Activated naive CD8-positive, alpha-beta T cell (primary cell): ENCODE results near the gene C11orf68.

Experiments
- H3K27ac Mint-ChIP-seq: one replicate; pipeline ENCODE4 v1.8.0; 2021; ENCODE audit warnings: mixed read lengths
- H3K27me3 Mint-ChIP-seq: one replicate; pipeline ENCODE4 v1.8.0; 2021; ENCODE audit warnings: mixed read lengths
- H3K36me3 Mint-ChIP-seq: one replicate; pipeline ENCODE4 v1.8.0; 2021; ENCODE audit warnings: mixed read lengths
- H3K4me1 Mint-ChIP-seq: one replicate; pipeline ENCODE4 v1.8.0; 2021; ENCODE audit warnings: low read depth, mixed read lengths
- H3K4me3 Mint-ChIP-seq: one replicate; pipeline ENCODE4 v1.8.0; 2021; ENCODE audit warnings: mild to moderate bottlenecking, mixed read lengths
- H3K9me3 Mint-ChIP-seq: one replicate; pipeline ENCODE4 v1.8.0; 2021; ENCODE audit warnings: low read depth, mixed read lengths

Gene C11orf68

DNA sequence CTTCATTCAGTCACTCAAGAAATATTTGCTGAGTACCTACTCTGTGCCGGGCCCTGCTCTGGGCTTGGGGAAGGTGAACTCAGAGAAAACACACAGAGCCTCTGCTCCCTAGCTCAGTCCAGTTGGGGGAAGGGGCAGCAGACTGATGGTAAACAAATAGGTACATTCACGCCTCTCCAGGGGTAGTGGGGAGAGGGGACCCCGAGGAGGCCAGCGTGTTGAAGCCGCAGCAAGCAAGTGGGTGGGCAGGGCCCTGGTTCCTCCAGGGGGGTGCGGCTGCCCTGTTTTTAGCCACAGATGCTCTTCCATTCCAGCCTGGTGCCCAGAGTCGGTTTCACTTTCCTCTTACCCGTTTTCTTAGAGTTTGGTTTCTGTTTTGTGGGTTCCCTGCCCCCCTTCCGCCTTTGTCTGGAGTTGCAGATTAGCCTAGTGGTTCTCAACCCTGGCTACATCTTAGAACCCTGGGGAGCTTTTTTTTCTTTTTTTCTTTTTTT, 9.1 kb upstream of the C11orf68 start:
- Mint-ChIP-seq H3K27me3 (no peaks in the 10 kb centered on the region), H3K4me3 (peak overlapping the region; percentile 80), H3K4me1 (peaks cover 43% of the 10 kb centered on the region), H3K9me3 (no peaks in the 10 kb centered on the region), H3K36me3 (no peaks in the 10 kb centered on the region), H3K27ac (peak overlapping the region; percentile 94)

DNA sequence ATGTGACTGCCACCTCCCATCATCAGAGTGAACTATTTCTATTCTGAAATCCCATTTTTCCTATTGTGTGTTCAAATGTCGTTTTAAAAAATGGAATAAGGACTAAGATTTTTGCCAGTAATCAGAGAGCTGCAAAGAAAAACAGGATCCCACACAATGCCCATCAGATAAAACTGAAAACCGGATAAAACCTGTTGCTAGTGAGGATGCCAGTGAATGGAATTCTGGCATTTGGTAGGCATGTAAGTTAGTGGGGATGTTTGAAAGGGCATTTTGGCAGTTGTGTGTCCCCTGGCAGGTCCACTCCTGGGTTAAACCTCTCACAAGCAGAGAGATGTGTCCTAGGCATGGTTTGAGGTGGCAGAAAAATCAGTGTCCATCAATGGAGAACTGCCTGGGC, 6.5 kb upstream of the C11orf68 start:
- Mint-ChIP-seq H3K27me3 (no peaks in the 10 kb centered on the region), H3K4me1 (peaks cover 39% of the 10 kb centered on the region), H3K27ac (no peak overlapping the region), H3K9me3 (no peaks in the 10 kb centered on the region), H3K4me3 (no peak overlapping the region), H3K36me3 (no peaks in the 10 kb centered on the region)

DNA sequence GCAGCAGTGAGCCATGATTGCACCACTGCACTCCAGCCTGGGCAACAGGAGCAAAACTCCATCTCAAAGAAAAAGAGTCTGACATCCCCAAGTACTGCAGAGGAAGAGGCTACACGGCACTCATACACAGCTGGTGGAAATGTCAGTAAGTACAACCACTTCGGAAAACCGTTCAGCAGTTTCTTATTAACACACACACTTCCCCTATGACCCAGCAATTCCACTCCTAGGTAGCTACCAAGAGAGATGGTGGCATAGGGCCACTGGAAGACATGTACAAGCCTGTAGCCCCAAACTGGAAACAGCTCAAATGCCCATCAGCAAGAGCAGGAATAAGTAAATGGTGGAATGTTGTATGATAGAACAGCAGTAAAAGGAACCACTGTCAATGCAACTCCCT, 3.7 kb upstream of the C11orf68 start:
- Mint-ChIP-seq H3K27ac (peak overlapping the region; percentile 24), H3K36me3 (no peaks in the 10 kb centered on the region), H3K27me3 (no peaks in the 10 kb centered on the region), H3K4me1 (peaks cover 28% of the 10 kb centered on the region), H3K9me3 (no peaks in the 10 kb centered on the region), H3K4me3 (peak overlapping the region; percentile 34)

DNA sequence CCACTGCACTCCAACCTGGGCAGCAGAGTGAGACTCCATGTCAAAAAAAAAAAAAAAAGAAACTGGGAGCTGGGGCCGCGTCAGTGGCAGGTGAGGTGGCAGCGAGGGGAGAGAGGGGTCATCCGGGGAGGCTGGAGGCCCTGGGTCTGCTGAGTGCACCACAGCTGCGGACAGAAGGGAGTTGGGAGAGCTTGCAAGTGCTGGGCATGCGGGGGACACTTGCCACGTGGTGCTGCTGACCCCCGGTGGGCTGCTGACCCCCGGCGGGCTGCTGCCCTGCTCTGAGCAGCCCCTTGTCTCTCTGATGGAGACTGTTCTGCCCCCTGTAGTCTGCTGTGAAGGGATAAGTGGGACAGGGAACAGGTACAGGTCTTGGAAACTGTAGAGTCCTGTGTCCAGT, 3.0 kb upstream of the C11orf68 start:
- Mint-ChIP-seq H3K4me1 (peaks cover 26% of the 10 kb centered on the region), H3K36me3 (no peaks in the 10 kb centered on the region), H3K9me3 (no peaks in the 10 kb centered on the region), H3K27me3 (no peaks in the 10 kb centered on the region), H3K4me3 (peak overlapping the region; percentile 25), H3K27ac (no peak overlapping the region)

DNA sequence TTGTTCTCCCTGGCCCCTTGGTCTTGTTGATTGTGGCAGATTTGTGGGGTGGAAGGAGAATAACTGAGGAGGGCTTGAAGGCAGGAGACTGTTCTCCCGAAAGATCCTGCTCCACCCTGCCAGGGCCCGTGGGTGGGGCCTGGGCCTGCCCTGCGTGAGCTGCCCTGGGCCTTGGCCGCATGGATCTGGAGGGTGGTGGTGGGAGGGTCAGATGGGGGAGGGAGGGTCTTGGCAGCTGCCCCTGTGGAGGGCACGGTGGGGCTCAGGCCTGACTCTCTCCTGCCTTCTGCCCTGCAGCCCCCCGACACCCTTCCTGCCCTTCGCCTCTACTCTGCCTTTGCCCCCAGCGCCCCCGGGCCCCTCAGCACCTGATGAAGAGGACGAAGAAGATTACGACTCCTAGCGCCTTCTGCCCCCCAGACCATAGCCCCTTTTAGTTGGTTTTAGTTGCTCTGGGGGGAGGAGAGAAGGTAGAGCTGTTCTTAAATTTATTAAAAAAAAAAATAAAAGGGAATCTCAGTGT, 2.2 kb upstream of the C11orf68 start:
- Mint-ChIP-seq H3K4me1 (peaks cover 33% of the 10 kb centered on the region), H3K36me3 (no peaks in the 10 kb centered on the region), H3K27me3 (no peaks in the 10 kb centered on the region), H3K4me3 (peak overlapping the region; percentile 92), H3K27ac (no peak overlapping the region), H3K9me3 (no peaks in the 10 kb centered on the region)

DNA sequence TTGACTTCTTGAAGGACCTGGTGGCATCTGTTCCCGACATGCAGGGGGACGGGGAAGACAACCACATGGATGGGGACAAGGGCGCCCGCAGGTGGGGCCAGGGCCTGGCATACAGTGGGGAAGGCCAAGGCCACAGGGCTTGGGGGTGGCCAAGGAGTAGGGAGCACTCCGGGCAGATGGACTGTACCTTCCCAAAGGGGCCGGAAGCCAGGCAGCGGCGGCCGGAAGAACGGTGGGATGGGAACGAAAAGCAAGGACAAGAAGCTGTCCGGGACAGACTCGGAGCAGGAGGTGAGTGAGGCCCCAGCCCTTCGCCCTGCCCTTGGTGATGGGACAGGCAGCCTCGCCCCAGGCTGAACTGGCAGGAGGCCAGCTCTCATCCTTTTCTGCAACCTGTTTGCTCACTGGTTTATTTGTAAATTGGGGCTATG, 1.5 kb upstream of the C11orf68 start:
- Mint-ChIP-seq H3K4me3 (peak overlapping the region; percentile 92), H3K9me3 (no peaks in the 10 kb centered on the region), H3K36me3 (no peaks in the 10 kb centered on the region), H3K4me1 (peaks cover 36% of the 10 kb centered on the region), H3K27ac (peak overlapping the region; percentile 16), H3K27me3 (no peaks in the 10 kb centered on the region)

DNA sequence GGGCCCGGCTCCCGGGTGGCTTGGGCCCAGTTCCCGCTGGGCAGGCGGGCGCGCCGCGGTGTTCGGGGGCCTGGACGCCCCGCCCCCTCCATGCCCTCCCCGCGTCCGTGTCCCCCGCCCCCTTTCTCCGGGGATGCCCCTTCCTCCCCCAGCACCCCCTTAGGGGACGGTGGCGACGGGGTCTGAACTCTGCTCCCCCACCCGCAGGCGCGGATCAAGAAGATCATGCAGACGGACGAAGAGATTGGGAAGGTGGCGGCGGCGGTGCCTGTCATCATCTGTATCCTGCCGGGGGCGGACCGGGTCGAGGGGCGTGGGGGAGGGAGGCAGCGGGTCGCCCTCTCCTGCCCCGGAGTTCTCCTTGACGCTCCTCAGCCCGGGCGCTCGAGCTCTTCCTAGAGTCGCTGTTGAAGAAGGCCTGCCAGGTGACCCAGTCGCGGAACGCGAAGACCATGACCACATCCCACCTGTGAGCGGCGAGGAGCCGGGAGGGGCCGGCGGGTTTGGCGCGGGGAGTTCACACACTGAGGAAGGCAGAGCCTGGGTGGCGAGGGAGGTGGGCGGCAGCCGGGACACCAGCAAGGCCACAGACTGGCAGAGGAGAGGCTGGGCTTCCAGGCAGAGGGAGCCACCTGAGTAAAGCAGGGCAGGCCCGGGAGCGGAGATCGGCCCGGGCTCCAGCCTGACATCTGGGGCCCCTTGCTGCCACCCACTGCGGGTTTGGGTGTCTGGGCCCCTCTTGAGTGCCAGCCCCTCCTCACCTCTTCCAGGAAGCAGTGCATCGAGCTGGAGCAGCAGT, 910 bp upstream of the C11orf68 start:
- Mint-ChIP-seq H3K36me3 (no peaks in the 10 kb centered on the region), H3K9me3 (no peaks in the 10 kb centered on the region), H3K27me3 (no peaks in the 10 kb centered on the region), H3K4me1 (peaks cover 42% of the 10 kb centered on the region), H3K4me3 (peak overlapping the region; percentile 92), H3K27ac (peak overlapping the region; percentile 75)

DNA sequence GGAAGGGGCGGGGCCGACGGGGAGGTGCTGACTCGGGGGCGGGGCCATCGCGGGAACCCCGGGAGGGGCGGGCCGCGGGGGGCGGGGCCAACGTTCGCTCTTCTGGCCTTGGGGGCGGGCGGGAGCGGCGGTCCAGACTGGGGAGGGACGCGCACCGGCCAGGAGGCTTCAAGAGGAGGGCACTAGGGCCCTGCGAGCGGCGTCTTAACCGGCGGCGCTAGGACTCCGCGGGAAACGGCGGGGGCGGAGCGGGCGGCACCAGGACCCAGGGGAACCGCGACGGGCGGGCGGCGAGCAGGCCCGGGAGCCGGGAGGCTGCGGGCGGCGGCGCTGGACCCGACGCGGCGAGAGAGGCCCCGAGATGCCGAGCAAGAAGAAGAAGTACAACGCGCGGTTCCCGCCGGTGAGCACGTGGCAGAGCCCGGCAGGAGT, 295 bp upstream of the C11orf68 start, which contains the start of gene DRAP1:
TSS of gene DRAP1 (plus strand) at position 286 of the 432 bp plus-strand sequence. CDS start at position 362, 76 bp downstream.
- H3K9me3 Mint-ChIP-seq: no peaks in the 10 kb centered on the region
- peaks cover 45% of the 10 kb centered on the region for H3K4me1 Mint-ChIP-seq
- no peaks in the 10 kb centered on the region for H3K36me3 Mint-ChIP-seq
- H3K27me3 Mint-ChIP-seq: no peaks in the 10 kb centered on the region
- H3K27ac Mint-ChIP-seq: peak within 1 kb of the TSS; percentile 85
- peak within 1 kb of the TSS; percentile 92 for H3K4me3 Mint-ChIP-seq

DNA sequence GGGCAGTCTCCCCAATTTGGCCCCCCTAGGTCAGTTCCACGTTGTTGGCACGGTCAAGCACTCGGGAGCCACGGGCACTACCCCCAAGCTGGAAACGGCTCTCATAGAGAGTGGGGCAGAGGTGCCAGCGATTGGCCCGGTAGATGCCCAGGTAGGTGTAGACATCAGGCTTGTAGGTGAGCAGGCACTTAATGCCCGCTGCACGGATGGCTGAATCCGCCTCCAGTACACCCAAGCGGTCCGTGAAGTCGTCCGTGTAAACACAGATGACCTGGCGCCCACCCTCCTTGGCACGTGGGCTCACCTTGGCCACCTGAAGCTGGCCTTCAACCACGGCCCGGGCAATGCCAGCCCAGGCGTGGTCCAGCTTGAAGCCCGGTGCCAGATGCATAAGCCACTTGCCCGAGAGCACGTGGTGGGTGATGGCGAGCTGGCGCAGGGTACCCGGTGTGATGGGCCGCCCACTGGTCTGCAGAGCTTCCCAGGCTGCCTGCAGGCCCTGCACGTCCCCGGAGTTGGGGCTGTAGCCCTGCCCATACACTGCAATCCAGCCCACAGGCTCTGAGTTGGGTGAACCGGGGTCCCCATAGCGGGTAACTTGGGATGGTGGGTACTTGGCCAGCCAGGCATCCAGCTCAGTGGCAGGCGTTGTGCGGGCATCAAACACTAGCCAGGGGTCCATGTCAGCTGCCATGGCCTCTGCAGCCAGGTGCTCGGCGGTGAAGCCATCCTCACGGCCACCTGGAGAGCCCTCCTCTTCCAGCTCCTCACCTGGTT, 1.2 kb downstream of the C11orf68 start:
- Mint-ChIP-seq H3K4me3 (peak overlapping the region; percentile 89), H3K27ac (peak overlapping the region; percentile 85), H3K9me3 (no peaks in the 10 kb centered on the region), H3K4me1 (peaks cover 43% of the 10 kb centered on the region), H3K27me3 (no peaks in the 10 kb centered on the region), H3K36me3 (no peaks in the 10 kb centered on the region)

DNA sequence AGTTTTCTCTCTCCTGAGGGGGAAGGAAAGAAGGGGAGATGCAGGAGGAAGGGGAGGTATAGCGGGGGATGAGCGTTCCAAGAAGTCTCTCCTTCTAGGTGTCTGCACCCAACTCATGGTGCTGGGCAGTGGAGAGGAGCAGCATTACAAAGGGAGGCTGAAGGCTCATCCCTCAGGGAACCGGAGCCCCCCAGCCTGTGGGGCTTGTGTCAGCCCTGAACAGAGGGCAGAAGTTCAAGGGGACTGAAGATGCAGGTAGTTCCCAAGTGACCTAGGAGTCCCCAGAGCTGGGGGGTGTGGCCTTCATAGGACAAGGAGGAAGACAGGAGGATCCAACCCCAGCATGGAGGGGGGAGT, 1.8 kb downstream of the C11orf68 start:
- Mint-ChIP-seq H3K27me3 (no peaks in the 10 kb centered on the region), H3K9me3 (no peaks in the 10 kb centered on the region), H3K27ac (peak overlapping the region; percentile 77), H3K36me3 (no peaks in the 10 kb centered on the region), H3K4me3 (peak overlapping the region; percentile 72), H3K4me1 (peaks cover 39% of the 10 kb centered on the region)

DNA sequence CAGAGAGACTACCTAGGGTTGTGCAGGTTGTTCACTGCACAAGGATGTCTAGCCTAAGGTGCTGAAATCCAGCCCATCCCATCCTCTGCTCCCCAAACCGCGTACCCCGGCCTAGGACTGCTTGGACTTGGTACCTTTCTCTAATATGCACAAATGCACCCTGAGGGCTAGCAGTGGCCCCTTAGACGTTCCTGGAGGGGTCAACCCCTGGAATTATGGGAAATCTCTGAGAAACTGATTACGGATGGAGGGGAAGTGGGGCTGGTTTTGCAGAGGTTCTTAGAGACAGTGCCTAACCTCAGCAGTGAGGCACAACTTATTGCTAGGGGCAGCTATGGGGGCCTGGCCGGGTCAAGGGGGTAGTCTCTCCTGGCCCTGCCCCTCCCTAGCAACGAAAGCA, 2.5 kb downstream of the C11orf68 start:
- Mint-ChIP-seq H3K36me3 (no peaks in the 10 kb centered on the region), H3K4me3 (peak overlapping the region; percentile 72), H3K27ac (peak overlapping the region; percentile 77), H3K9me3 (no peaks in the 10 kb centered on the region), H3K4me1 (peaks cover 39% of the 10 kb centered on the region), H3K27me3 (no peaks in the 10 kb centered on the region)

DNA sequence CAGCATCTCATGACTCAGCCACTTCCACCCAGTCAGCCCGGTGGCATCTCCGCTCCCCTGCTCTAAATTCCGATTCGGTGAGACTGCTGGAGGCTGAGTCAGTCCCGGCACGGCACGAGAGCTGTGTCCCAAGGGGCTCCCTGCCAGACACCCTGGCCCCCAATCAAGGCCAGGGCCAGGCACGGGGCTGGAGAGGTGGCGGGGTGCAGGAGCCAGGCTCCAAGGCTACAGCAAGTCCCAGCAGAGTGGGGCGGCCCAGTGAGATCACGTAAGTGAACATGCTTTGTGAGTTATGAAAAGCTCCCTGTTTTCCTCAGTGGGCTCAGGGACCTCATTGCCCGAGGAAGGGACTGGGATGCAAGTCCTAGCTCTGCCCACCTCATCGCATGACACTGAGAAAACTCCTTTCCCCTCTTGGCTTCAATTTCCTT, 3.0 kb downstream of the C11orf68 start:
- H3K4me3 Mint-ChIP-seq: no peak overlapping the region
- H3K27me3 Mint-ChIP-seq: no peaks in the 10 kb centered on the region
- peaks cover 38% of the 10 kb centered on the region for H3K4me1 Mint-ChIP-seq
- no peaks in the 10 kb centered on the region for H3K9me3 Mint-ChIP-seq
- H3K27ac Mint-ChIP-seq: no peak overlapping the region
- no peaks in the 10 kb centered on the region for H3K36me3 Mint-ChIP-seq

DNA sequence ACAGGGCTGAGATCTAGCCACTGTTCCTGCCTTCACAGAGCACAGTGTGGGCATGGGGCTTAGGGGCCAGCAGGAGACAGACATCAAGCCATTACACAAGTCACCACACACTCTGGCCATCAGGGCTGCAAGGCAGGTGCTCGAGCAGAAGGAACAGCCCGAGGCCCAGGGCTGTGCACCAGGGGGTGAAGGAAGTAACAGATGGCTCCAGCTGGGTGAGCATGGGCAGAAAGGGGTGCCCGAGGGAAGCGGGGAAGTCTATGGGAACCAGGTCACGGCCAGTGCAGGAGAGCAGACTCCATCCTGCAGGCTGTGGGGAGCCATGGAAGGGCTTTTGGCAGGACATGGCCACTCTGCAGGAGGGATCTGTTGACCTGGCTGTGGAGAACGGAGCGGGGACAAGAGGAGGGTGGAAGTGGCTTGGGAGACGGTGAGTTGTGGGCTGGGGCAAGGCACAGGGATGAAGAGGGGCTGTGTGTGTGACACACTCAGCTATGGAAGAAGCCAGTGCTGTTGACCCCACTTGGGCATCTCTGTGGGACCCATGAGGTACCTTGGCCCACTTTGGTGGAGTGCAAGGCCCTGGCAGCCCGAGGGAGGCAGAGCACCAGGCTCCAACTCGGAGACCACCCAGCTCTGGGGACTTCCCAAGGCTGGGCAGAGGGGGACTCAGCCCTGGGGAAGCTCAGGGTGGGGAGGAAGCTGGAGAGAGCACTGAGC, 3.6 kb downstream of the C11orf68 start:
- H3K4me1 Mint-ChIP-seq: peaks cover 33% of the 10 kb centered on the region

DNA sequence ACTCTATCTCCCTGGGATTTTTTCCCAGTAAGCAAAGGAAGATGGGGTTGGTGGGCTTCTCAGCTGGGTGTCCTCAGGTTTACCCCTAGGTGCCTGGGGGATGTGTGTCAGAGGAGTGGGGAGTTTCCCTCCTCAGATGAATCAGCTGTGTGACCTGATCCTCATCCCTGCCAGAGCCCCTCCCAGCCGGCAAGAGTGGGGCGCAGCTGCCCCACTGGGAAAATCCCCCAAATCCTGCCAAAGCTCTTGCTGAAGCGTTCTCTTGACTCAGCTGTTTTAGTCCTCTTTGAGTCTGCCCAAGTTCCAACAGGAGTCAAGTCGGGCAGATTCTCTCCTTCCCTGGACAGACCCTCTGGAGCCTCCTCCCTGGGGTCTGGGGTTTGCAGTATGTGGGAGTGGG, 6.0 kb downstream of the C11orf68 start:
- H3K27me3 Mint-ChIP-seq: peaks cover 4% of the 10 kb centered on the region
- no peaks in the 10 kb centered on the region for H3K36me3 Mint-ChIP-seq

More for the DNA sequence above, 3.6 kb downstream of the C11orf68 start:
- Mint-ChIP-seq H3K9me3 (no peaks in the 10 kb centered on the region), H3K27ac (peak overlapping the region; percentile 66), H3K4me3 (no peak overlapping the region), H3K36me3 (no peaks in the 10 kb centered on the region), H3K27me3 (no peaks in the 10 kb centered on the region)

More for the DNA sequence above, 6.0 kb downstream of the C11orf68 start:
- Mint-ChIP-seq H3K9me3 (no peaks in the 10 kb centered on the region), H3K27ac (no peak overlapping the region), H3K4me1 (peaks cover 33% of the 10 kb centered on the region), H3K4me3 (no peak overlapping the region)
